ENCODE data around the gene GLT8D1. TPM values are rescaled to one million over a fixed set of nuclear protein-coding genes. Genes with fewer than 3 reads are reported as not detected.

Gene GLT8D1
- total and polyA plus RNA-seq, 4 experiments from 2014 or later = 49.7 to 68.8 (median 55.5) TPM

DNA sequence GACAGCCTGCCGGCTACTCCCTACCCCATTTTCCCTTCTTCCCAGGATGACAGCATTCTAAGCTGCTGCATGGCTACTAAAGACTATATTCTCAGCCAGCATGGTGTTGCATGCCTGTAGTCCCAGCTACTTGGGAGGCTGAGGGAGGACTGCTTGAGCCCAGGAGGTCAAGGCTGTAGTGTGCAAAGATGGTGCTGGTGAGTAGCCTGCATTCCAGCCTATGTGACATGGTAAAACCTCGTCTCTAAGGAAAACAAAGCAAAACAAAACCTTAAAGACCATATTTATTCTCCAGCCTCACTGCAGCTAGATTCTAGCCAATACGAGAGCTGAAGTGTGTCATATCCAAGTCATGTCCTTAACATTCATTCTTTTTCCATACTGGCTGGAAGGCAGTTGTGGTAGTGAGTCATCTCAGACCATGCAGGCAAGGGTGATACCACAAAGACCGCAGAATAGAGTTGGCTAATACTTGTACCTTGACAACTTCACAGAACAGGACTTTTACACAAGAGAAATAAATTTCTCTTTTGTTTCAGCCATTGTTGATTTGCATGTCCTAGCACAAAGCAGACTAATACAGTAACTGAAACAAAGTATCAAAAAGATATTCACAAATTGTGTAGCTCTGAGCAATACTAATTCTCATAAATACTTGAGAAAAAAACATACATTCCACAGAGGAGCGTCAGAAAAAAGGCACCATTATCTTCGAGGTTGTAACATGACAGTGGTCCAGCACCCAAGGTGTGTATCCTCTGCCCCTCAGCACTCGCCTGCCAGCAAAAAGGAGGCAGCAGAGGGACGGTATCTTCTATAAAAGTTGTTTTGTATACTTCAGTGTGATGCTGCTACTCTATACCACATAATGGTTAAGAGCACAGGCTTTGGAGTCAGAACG lies 34.7 kb downstream of the GLT8D1 start:
- Mint-ChIP-seq H3K27me3 (no peaks in the 10 kb centered on the region), H3K36me3 (peaks cover 21 to 51% of the 10 kb centered on the region in 2 donors), H3K4me3 (peak overlapping the region in 6 of 8 donors; percentile 40 to 80 (median 65)), H3K4me1 (peaks cover 26 to 36% (median 30%) of the 10 kb centered on the region in 4 donors), H3K27ac (peak overlapping the region; percentile 74 to 96 (median 88)), H3K9me3 (no peaks in the 10 kb centered on the region)
- CTCF ChIA-PET (ENCODE audit: partially characterized antibody) = no interaction called here
- Histone ChIP-seq H3K27ac (ENCODE audit: low read depth, low read length) (no peak overlapping the region), H3K4me3 (ENCODE audit: low read length in 2 of 2) (no peak overlapping the region), H3K27me3 (ENCODE audit: insufficient read depth, low read length) (no peaks in the 10 kb centered on the region), H3K9me3 (ENCODE audit: control insufficient read depth in 1 of 2, low read length in 2 of 2) (no peaks in the 10 kb centered on the region), H3K4me1 (ENCODE audit: insufficient read depth, low read length) (peaks cover 21% of the 10 kb centered on the region), H3K36me3 (ENCODE audit: insufficient read depth, low read length) (peaks cover 14% of the 10 kb centered on the region)
- DNase-seq = peak in 4 of 5 donors; percentile 6 to 77 (median 22)
- POLR2A ChIA-PET (ENCODE audit: partially characterized antibody) = interaction anchor here (0.5 kb wide), 1 partner anchor 382 kb away, joined by 4 read pairs; no protein-coding TSS in a partner anchor
- intact Hi-C loops (cut with micrococcal nuclease) = no loop called here

DNA sequence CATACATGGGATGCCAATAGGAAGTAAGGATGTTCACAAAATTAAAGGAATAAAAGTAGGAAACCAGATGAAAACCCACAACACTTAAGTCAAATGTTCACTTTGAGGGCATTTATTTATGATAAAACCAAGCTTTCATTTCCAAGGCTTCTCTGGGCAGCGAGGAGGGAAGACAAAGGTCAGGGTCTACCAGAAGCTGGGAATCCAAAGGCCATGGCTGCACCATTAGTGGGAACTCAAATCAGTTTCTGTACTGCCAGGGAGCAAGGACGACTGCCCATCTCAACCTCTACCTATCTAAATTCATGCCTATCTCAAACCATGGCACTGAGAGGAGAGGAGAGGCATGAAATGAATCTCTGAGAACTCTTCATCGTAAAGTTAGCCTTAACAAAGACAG lies 42.5 kb downstream of the GLT8D1 start:
- H3K27me3 ChIP-seq (ENCODE audit: insufficient read depth, low read length) = no peaks in the 10 kb centered on the region
- CTCF ChIA-PET (ENCODE audit: partially characterized antibody) = no interaction called here
- no peak overlapping the region for H3K4me3 ChIP-seq (ENCODE audit: low read length in 2 of 2)
- H3K36me3 Mint-ChIP-seq = peaks cover 32 to 57% of the 10 kb centered on the region in 2 donors
- no peak overlapping the region for H3K27ac Mint-ChIP-seq
- peaks cover 0 to 6% (median 4%) of the 10 kb centered on the region in 4 donors for H3K4me1 Mint-ChIP-seq
- no peak overlapping the region for H3K27ac ChIP-seq (ENCODE audit: low read depth, low read length)
- H3K9me3 ChIP-seq (ENCODE audit: control insufficient read depth in 1 of 2, low read length in 2 of 2) = no peaks in the 10 kb centered on the region
- intact Hi-C loops (cut with micrococcal nuclease) = no loop called here
- POLR2A ChIA-PET (ENCODE audit: partially characterized antibody) = no interaction called here
- DNase-seq = no peak
- no peaks in the 10 kb centered on the region for H3K9me3 Mint-ChIP-seq
- H3K27me3 Mint-ChIP-seq = no peaks in the 10 kb centered on the region
- H3K4me1 ChIP-seq (ENCODE audit: insufficient read depth, low read length) = no peaks in the 10 kb centered on the region
- no peak overlapping the region for H3K4me3 Mint-ChIP-seq
- H3K36me3 ChIP-seq (ENCODE audit: insufficient read depth, low read length) = peaks cover 37% of the 10 kb centered on the region

DNA sequence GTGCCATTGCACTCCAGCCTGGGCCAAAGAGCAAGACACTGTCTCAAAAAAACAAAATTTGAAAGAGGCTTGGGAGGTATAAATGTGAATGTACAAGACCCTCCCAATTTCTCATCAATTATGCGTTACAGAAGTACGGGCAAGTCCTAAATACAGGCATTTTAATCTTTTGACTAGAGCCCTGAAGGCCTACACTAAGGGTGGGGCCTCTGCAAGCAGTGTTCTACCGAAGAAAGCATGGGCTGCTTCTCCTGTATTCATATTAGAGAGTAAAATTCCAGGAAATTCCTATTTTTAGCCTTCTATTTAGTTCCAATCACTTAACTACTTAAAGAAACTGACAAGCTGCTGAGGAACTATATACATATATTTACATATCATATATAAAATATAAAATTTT lies 45.5 kb downstream of the GLT8D1 start:
- Mint-ChIP-seq H3K4me1 (peaks cover 3 to 7% (median 5%) of the 10 kb centered on the region in 4 donors), H3K36me3 (peaks cover 37 to 68% of the 10 kb centered on the region in 2 donors), H3K27me3 (no peaks in the 10 kb centered on the region), H3K4me3 (no peak overlapping the region), H3K27ac (no peak overlapping the region), H3K9me3 (no peaks in the 10 kb centered on the region)
- Histone ChIP-seq H3K27ac (ENCODE audit: low read depth, low read length) (no peak overlapping the region), H3K27me3 (ENCODE audit: insufficient read depth, low read length) (no peaks in the 10 kb centered on the region), H3K4me3 (ENCODE audit: low read length in 2 of 2) (no peak overlapping the region), H3K36me3 (ENCODE audit: insufficient read depth, low read length) (peaks cover 45% of the 10 kb centered on the region), H3K4me1 (ENCODE audit: insufficient read depth, low read length) (no peaks in the 10 kb centered on the region), H3K9me3 (ENCODE audit: control insufficient read depth in 1 of 2, low read length in 2 of 2) (no peaks in the 10 kb centered on the region)
- POLR2A ChIA-PET (ENCODE audit: partially characterized antibody) = no interaction called here
- intact Hi-C loops (cut with micrococcal nuclease) = no loop called here
- no peak for DNase-seq
- CTCF ChIA-PET (ENCODE audit: partially characterized antibody) = no interaction called here

DNA sequence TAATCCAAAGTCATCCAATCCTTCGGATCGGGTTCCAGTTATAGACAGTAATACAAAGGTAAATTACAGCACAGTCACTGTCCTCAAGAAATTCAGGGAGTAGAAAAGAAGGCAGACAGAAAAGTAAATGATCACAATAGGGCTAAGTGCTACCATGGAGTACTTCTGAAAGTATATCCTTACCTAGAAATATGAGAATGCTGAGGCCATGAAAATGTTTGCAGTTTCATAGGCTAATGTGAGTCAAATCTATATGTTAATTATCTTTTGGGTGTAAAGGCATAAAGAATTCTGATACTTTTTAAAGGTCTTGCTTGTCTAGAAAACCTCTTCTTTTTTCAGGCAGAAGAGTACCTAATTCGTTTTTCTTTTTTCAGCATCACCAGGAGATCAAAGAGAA lies 49.7 kb downstream of the GLT8D1 start:
- no peak overlapping the region for H3K4me3 Mint-ChIP-seq
- DNase-seq = no peak
- H3K36me3 Mint-ChIP-seq = peaks cover 27 to 69% of the 10 kb centered on the region in 2 donors
- no peaks in the 10 kb centered on the region for H3K9me3 Mint-ChIP-seq
- no peaks in the 10 kb centered on the region for H3K27me3 ChIP-seq (ENCODE audit: insufficient read depth, low read length)
- H3K4me3 ChIP-seq (ENCODE audit: low read length in 2 of 2) = no peak overlapping the region
- no peaks in the 10 kb centered on the region for H3K9me3 ChIP-seq (ENCODE audit: control insufficient read depth in 1 of 2, low read length in 2 of 2)
- ChIA-PET CTCF (ENCODE audit: partially characterized antibody) (no interaction called here), POLR2A (ENCODE audit: partially characterized antibody) (no interaction called here)
- no peaks in the 10 kb centered on the region for H3K27me3 Mint-ChIP-seq
- H3K27ac Mint-ChIP-seq = peak overlapping the region in 3 of 7 donors; percentile 19 to 81 (median 65)
- intact Hi-C loops (cut with micrococcal nuclease) = no loop called here
- H3K36me3 ChIP-seq (ENCODE audit: insufficient read depth, low read length) = peaks cover 53% of the 10 kb centered on the region
- no peaks in the 10 kb centered on the region for H3K4me1 ChIP-seq (ENCODE audit: insufficient read depth, low read length)
- no peak overlapping the region for H3K27ac ChIP-seq (ENCODE audit: low read depth, low read length)
- H3K4me1 Mint-ChIP-seq = peaks cover 0 to 6% (median 3%) of the 10 kb centered on the region in 4 donors

DNA sequence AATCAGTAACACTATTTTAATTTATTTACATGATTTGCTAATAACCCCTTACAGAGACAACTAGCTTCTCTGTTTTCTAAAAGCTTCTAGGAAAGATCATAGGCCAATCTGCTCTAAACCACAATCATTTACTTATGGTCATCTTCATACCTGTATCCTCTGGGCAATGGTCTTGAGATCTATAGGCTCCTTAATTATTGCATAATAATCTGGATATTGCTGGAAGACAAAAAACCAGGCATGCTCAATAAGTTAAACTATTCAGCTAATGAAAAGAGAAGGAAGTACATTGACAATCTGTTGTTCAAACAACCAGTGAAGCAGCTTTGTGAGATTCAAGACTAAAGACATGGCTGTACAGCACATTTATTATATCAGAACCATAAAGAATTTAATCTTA lies 54.0 kb downstream of the GLT8D1 start:
- H3K4me1 Mint-ChIP-seq = peaks cover 0 to 10% (median 6%) of the 10 kb centered on the region in 4 donors
- H3K36me3 Mint-ChIP-seq = peaks cover 57 to 75% of the 10 kb centered on the region in 2 donors
- no peaks in the 10 kb centered on the region for H3K9me3 Mint-ChIP-seq
- POLR2A ChIA-PET (ENCODE audit: partially characterized antibody) = no interaction called here
- H3K27me3 Mint-ChIP-seq = no peaks in the 10 kb centered on the region
- no peak overlapping the region for H3K27ac ChIP-seq (ENCODE audit: low read depth, low read length)
- intact Hi-C loops (cut with micrococcal nuclease) = no loop called here
- H3K4me3 Mint-ChIP-seq = no peak overlapping the region
- no peaks in the 10 kb centered on the region for H3K27me3 ChIP-seq (ENCODE audit: insufficient read depth, low read length)
- CTCF ChIA-PET (ENCODE audit: partially characterized antibody) = no interaction called here
- peaks cover 50% of the 10 kb centered on the region for H3K36me3 ChIP-seq (ENCODE audit: insufficient read depth, low read length)
- H3K4me1 ChIP-seq (ENCODE audit: insufficient read depth, low read length) = no peaks in the 10 kb centered on the region
- DNase-seq = no peak
- H3K4me3 ChIP-seq (ENCODE audit: low read length in 2 of 2) = no peak overlapping the region
- H3K9me3 ChIP-seq (ENCODE audit: control insufficient read depth in 1 of 2, low read length in 2 of 2) = no peaks in the 10 kb centered on the region
- peak overlapping the region in 3 of 7 donors; percentile 22 to 47 (median 31) for H3K27ac Mint-ChIP-seq

DNA sequence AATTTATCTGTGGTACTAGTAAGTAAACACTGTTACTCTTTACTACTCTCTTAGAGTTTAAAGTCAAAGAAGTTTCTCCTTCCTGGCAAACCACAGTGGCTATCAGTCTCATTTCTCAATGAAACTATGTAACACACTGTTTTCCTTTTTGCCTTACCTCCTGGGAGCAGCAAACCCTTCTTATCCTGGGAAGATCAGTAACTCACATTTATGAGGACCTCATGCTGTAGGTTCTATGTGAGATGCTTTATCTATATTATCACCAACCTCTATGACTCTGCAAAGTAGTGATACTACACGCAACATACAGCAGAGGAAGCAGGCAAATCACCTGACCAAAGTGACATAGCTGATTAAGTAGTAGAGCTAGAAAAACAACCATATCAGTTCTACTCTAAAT lies 55.2 kb downstream of the GLT8D1 start:
- Histone ChIP-seq H3K4me3 (ENCODE audit: low read length in 2 of 2) (no peak overlapping the region), H3K4me1 (ENCODE audit: insufficient read depth, low read length) (no peaks in the 10 kb centered on the region), H3K9me3 (ENCODE audit: control insufficient read depth in 1 of 2, low read length in 2 of 2) (no peaks in the 10 kb centered on the region), H3K27me3 (ENCODE audit: insufficient read depth, low read length) (no peaks in the 10 kb centered on the region), H3K36me3 (ENCODE audit: insufficient read depth, low read length) (peaks cover 41% of the 10 kb centered on the region), H3K27ac (ENCODE audit: low read depth, low read length) (no peak overlapping the region)
- Mint-ChIP-seq H3K4me3 (no peak overlapping the region), H3K27me3 (no peaks in the 10 kb centered on the region), H3K9me3 (no peaks in the 10 kb centered on the region), H3K27ac (no peak overlapping the region), H3K36me3 (peaks cover 56 to 73% of the 10 kb centered on the region in 2 donors), H3K4me1 (peaks cover 0 to 4% (median 4%) of the 10 kb centered on the region in 4 donors)
- ChIA-PET CTCF (ENCODE audit: partially characterized antibody) (interaction anchor here (0.8 to 1.2 kb wide), 2 partner anchors 24 to 178 kb away, joined by 3 to 4 read pairs; no protein-coding TSS in a partner anchor), POLR2A (ENCODE audit: partially characterized antibody) (no interaction called here)
- DNase-seq = no peak
- intact Hi-C loops (cut with micrococcal nuclease) = no loop called here

DNA sequence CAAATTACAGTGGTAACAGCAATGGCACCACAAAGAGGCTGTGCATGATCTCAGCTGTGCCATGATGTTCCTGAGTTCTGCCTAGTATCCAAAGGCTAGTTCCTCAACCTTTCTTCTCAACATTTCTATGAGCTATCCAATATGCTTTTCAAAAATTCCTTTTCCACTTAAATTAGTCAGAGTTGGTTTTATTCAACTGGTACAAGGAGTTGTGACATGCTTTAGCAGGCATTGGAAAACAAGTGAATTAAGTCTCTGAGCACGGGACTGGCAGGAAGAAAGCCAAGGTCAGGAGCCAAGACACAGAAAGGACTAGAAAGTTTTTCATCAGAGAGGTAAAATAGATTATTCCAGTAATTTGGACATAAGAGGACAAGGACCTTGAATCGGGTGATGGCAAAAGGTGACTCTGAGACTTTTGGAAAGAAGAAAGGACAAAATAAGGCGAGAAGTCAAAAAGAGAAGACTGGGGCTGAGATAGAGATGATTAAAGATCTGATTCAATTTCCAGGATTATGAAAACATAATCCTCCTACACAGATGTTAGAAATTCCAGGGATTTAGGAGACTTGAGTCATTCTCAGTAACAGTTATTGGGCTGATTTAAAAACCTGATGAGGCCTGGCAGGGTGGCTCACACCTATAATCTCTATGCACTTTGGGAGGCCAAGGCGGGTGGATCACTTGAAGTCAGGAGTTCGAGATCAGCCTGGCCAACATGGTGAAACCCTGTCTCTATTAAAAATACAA lies 56.0 kb downstream of the GLT8D1 start:
- H3K9me3 Mint-ChIP-seq = no peaks in the 10 kb centered on the region
- H3K36me3 Mint-ChIP-seq = peaks cover 63 to 75% of the 10 kb centered on the region in 2 donors
- no peaks in the 10 kb centered on the region for H3K4me1 ChIP-seq (ENCODE audit: insufficient read depth, low read length)
- POLR2A ChIA-PET (ENCODE audit: partially characterized antibody) = interaction anchor here (0.8 kb wide), 1 partner anchor 56 kb away, joined by 3 read pairs; the partner anchor contains the start of genes GLT8D1 and SPCS1
- no peak for DNase-seq
- H3K27me3 Mint-ChIP-seq = no peaks in the 10 kb centered on the region
- H3K9me3 ChIP-seq (ENCODE audit: control insufficient read depth in 1 of 2, low read length in 2 of 2) = no peaks in the 10 kb centered on the region
- no peak overlapping the region for H3K4me3 ChIP-seq (ENCODE audit: low read length in 2 of 2)
- H3K27ac ChIP-seq (ENCODE audit: low read depth, low read length) = no peak overlapping the region
- intact Hi-C loops (cut with micrococcal nuclease) = no loop called here
- H3K27ac Mint-ChIP-seq = peak overlapping the region in 1 of 7 donors; percentile 19
- CTCF ChIA-PET (ENCODE audit: partially characterized antibody) = interaction anchor here (1.2 kb wide), 1 partner anchor 23 kb away, joined by 3 read pairs; no protein-coding TSS in a partner anchor
- peaks cover 37% of the 10 kb centered on the region for H3K36me3 ChIP-seq (ENCODE audit: insufficient read depth, low read length)
- H3K4me1 Mint-ChIP-seq = peaks cover 0 to 4% (median 4%) of the 10 kb centered on the region in 4 donors
- H3K27me3 ChIP-seq (ENCODE audit: insufficient read depth, low read length) = no peaks in the 10 kb centered on the region
- peak overlapping the region in 1 of 8 donors; percentile 49 for H3K4me3 Mint-ChIP-seq
